Upper lobe of right lung (tissue), 1 donor: Measurements from ENCODE around the gene LRRC38. TPM values are rescaled to one million over a fixed set of nuclear protein-coding genes. Genes with fewer than 3 reads are reported as not detected.

Source experiments
- ATAC-seq: fragments of 200-7000 bp; cut with Tn5 transposase; one replicate; pipeline ENCODE4 v1.9.1; 2020; ENCODE audit warnings: mild to moderate bottlenecking, moderate library complexity
- DNase-seq: peaks from one replicate; pipeline ENCODE4 v3.0.0-alpha.2; 2020
- H3K27ac ChIP-seq: fragments of 200-600 bp; one replicate; pipeline ENCODE4 v1.8.0; 2022
- H3K27me3 ChIP-seq: fragments of 200-600 bp; one replicate; pipeline ENCODE4 v1.8.0; 2022; ENCODE audit warnings: mild to moderate bottlenecking
- H3K36me3 ChIP-seq: fragments of 200-600 bp; one replicate; pipeline ENCODE4 v1.8.0; 2022
- H3K4me1 ChIP-seq: fragments of 200-600 bp; one replicate; pipeline ENCODE4 v1.8.0; 2022
- H3K4me3 ChIP-seq: fragments of 200-600 bp; one replicate; pipeline ENCODE4 v1.8.0; 2022; ENCODE audit warnings: mild to moderate bottlenecking
- H3K9me3 ChIP-seq: fragments of 200-600 bp; one replicate; pipeline ENCODE4 v1.8.0; 2022
- intact Hi-C: fragments of 100-400 bp; cut with DNase I; formaldehyde crosslinking; loops from one replicate; pipeline ENCODE4 v1.11.0; 2022
- total RNA-seq: library from RNA; stranded (reverse); fragmentation: NEBNext Ultra II Directional; extraction: Animal tissue kit (Norgen Biotek cat#: 25700); gene quantifications from one replicate; pipeline ENCODE4 v1.2.1, GENCODE V29; 2021
- TF ChIP-seq, protein P1 (sequence below): fragments of 200-600 bp; IDR thresholded peaks from one replicate; pipeline ENCODE4 v1.8.0; 2022; ENCODE audit warnings: antibody characterized with exemption
- donor health status: DM: no; HTN: yes; CAD: no; lungs with severe emphysema.

Gene LRRC38
- total RNA-seq, 1 donor from 2014 or later = 0.17 TPM

GRCh38 chr1:13516606-13517005 lies 2.8 kb upstream of the LRRC38 start:
- no peak overlapping the region for H3K4me3 ChIP-seq
- H3K27me3 ChIP-seq = peaks cover 54% of the 10 kb centered on the region
- intact Hi-C loops = no loop called here
- TF ChIP-seq, protein P1, sequence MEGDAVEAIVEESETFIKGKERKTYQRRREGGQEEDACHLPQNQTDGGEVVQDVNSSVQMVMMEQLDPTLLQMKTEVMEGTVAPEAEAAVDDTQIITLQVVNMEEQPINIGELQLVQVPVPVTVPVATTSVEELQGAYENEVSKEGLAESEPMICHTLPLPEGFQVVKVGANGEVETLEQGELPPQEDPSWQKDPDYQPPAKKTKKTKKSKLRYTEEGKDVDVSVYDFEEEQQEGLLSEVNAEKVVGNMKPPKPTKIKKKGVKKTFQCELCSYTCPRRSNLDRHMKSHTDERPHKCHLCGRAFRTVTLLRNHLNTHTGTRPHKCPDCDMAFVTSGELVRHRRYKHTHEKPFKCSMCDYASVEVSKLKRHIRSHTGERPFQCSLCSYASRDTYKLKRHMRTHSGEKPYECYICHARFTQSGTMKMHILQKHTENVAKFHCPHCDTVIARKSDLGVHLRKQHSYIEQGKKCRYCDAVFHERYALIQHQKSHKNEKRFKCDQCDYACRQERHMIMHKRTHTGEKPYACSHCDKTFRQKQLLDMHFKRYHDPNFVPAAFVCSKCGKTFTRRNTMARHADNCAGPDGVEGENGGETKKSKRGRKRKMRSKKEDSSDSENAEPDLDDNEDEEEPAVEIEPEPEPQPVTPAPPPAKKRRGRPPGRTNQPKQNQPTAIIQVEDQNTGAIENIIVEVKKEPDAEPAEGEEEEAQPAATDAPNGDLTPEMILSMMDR = no peak
- no peak overlapping the region for H3K27ac ChIP-seq
- no peaks in the 10 kb centered on the region for H3K36me3 ChIP-seq
- H3K9me3 ChIP-seq = no peaks in the 10 kb centered on the region
- DNase-seq (no peak), ATAC-seq (no peak)
- no peaks in the 10 kb centered on the region for H3K4me1 ChIP-seq

GRCh38 chr1:13514821-13515220 lies 1.0 kb upstream of the LRRC38 start:
- no peak overlapping the region for H3K4me3 ChIP-seq
- intact Hi-C loops = no loop called here
- DNase-seq (no peak), ATAC-seq (no peak)
- TF ChIP-seq, protein P1 = no peak
- peaks cover 72% of the 10 kb centered on the region for H3K27me3 ChIP-seq
- H3K27ac ChIP-seq = no peak overlapping the region
- H3K4me1 ChIP-seq = no peaks in the 10 kb centered on the region
- H3K36me3 ChIP-seq = no peaks in the 10 kb centered on the region
- H3K9me3 ChIP-seq = no peaks in the 10 kb centered on the region

GRCh38 chr1:13513063-13513894 lies 524 bp downstream of the LRRC38 start:
- TF ChIP-seq, protein P1 = no peak
- DNase-seq (no peak), ATAC-seq (no peak)
- no peak overlapping the region for H3K4me3 ChIP-seq
- no peaks in the 10 kb centered on the region for H3K36me3 ChIP-seq
- H3K27ac ChIP-seq = no peak overlapping the region
- H3K4me1 ChIP-seq = no peaks in the 10 kb centered on the region
- no peaks in the 10 kb centered on the region for H3K9me3 ChIP-seq
- H3K27me3 ChIP-seq = peaks cover 70% of the 10 kb centered on the region
- intact Hi-C loops = no loop called here

GRCh38 chr1:13512472-13512871 lies 1.3 kb downstream of the LRRC38 start:
- no peak overlapping the region for H3K27ac ChIP-seq
- TF ChIP-seq, protein P1 = no peak
- DNase-seq (no peak), ATAC-seq (no peak)
- H3K9me3 ChIP-seq = no peaks in the 10 kb centered on the region
- no peaks in the 10 kb centered on the region for H3K36me3 ChIP-seq
- no peak overlapping the region for H3K4me3 ChIP-seq
- peaks cover 62% of the 10 kb centered on the region for H3K27me3 ChIP-seq
- intact Hi-C loops = no loop called here
- no peaks in the 10 kb centered on the region for H3K4me1 ChIP-seq

DNA sequence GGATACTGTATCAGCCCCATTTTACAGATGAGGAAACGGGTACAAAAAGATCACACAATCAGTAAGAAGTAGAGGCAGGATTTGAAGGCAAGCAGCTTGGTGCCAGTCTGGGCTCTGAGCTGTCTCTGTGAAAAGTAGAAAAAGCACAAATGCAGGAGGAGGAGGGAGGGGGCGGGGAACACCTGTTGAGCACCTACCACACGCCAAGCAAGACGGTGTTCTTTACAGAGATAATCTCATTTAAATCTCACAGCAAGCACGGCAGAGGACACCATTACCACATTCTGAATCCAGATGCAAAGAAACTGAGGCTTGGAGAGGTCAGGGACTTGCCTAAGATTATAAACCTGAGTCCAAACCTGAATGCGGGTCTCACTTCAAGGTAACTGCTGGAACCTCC lies 3.3 kb downstream of the LRRC38 start:
- Histone ChIP-seq H3K4me3 (no peak overlapping the region), H3K4me1 (no peaks in the 10 kb centered on the region), H3K36me3 (no peaks in the 10 kb centered on the region), H3K9me3 (no peaks in the 10 kb centered on the region), H3K27ac (no peak overlapping the region), H3K27me3 (peaks cover 64% of the 10 kb centered on the region)
- DNase-seq (no peak), ATAC-seq (no peak)
- TF ChIP-seq, protein P1 = no peak
- intact Hi-C loops = no loop called here
